Measurements from ENCODE around the gene FIGN.

FIGN gene

DNA sequence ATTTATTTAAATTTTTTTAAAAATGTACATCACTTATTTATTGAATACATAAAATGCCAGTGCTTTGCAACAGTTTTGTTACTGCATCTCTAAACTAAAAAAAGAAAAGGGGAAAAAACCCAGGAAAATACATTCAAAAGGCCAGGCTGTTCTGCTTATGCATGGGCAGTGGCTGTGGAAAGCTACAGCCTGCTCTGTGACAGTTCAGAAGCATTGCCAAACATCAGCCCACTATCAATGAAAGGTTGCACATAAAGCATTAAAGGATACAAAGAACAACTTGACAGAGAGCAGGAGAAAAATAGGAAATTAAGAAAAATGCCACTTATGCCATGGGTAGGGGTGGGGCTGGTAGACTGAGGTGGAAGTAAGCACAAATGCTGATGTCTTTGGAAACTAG lies 128.2 kb downstream of the FIGN start:
- no peak for DNase-seq

GRCh38 chr2:163606878-163607277 lies 128.9 kb downstream of the FIGN start:
- no peak for DNase-seq

GRCh38 chr2:163605779-163606178 lies 130.0 kb downstream of the FIGN start:
- no peak for DNase-seq

DNA sequence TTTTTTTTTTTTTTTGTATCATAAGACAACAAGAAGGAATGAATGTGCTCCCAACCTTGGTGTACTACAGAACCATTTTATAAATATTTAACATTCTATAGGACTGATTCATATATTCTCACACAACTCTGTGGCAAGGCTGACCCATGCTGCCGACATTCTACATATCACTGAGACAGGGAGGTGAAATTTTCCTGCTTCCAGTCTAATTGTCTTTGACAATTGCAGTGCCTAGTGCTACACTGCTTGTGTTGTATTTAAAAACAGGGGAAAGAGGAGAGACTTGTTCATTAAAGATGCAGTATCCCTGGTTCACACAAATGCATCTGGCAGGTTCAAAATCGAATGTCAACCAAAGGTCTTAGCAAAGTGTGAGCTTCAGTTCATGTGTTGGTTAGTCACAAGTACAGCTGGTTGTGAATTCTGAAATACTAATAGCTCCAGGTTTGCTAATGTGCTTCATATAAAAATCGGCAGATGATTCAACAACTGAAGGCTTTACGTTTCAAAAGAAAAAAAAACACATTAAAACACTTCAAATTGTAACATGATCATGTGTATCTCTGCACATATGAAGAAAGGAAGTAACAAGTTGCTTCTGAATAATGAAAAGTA lies 130.8 kb downstream of the FIGN start:
- DNase-seq = no peak

- no peak for DNase-seq
Measured at GRCh38 chr2:163602196-163602595, 133.6 kb downstream of the FIGN start.

GRCh38 chr2:163601377-163601776 lies 134.4 kb downstream of the FIGN start:
- no peak for DNase-seq

DNA sequence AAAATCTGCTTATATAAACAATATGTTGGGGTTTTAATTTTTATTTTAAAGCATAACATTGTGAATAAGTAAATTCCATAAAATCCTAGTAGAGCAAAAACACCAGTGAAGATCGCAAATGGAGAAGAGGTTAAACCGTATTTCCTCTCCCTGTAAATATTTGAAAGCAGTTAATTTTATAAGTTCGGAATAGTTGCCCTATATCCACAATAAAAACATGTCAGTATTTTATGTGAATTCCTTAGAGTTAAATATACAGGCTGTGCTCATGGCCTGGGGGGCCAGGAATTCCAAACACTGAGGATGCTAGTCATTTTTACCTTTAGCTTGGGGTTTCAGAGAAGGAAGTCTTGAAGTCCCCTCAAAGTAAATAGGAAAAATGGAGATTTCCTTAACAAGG lies 135.0 kb downstream of the FIGN start:
- no peak for DNase-seq

GRCh38 chr2:163595028-163595427 lies 140.8 kb downstream of the FIGN start:
- no peak for DNase-seq

- no peak for DNase-seq
Measured at GRCh38 chr2:163594497-163594896, 141.3 kb downstream of the FIGN start.

GRCh38 chr2:163593982-163594381 lies 141.8 kb downstream of the FIGN start:
- no peak for DNase-seq

GRCh38 chr2:163592954-163593622 lies 142.7 kb downstream of the FIGN start:
- no peak for DNase-seq

DNA sequence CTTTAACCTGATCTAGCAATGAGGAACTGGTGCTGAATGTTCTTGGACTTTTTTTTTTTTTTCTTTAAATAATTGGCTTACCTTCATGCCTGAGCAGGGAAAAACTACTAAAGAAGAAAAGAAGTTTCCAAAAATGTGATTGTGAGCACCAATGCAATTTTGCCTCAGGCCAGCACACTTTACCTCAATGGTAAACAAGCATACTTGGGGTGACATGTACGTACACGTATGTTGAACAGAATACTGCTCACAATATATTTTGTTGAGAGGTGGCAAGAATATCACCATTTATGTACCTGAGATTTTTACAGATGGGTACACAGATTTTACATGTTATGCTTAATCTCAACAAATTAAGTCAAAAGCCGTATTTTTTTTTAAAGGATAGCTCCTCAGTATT lies 144.3 kb downstream of the FIGN start:
- DNase-seq = no peak

DNA sequence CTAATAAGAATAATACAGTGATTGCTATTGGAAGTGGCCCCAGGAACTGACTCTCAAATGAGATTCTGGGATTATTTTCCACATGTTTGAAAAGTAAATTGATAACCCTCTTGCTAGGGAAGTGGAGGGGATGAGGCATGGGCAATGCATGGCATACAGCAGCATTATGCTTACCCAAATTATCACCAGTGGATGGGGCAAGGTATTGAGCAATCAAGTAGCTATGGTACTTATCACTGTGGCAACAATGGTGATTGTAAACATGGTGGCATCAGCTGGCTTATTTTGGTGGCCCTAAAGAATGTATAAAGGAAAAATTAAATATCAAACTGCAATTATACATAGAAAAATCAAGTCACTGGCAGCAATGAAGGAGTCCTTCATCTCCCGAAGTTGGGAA lies 155.1 kb downstream of the FIGN start:
- no peak for DNase-seq

DNA sequence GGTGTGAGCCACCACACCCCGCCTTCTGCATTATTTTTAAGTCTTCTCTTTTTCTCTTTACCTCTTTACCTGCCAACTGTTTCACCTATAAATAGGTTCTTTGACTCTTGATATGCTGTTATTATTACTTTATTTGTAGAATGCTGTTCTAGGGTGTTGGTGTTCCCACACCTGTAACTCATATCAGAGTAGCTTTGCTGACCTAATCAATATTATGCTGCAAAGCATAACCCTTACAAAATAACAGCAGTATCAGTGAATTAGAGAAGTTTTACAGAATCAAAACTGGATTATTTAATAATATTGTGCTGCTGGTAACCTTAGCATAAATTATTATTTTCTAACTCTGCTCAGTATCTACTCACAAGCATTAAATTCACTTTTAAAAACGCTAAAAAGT lies 161.5 kb downstream of the FIGN start:
- DNase-seq = no peak

GRCh38 chr2:163573652-163574051 lies 162.2 kb downstream of the FIGN start:
- DNase-seq = no peak

DNA sequence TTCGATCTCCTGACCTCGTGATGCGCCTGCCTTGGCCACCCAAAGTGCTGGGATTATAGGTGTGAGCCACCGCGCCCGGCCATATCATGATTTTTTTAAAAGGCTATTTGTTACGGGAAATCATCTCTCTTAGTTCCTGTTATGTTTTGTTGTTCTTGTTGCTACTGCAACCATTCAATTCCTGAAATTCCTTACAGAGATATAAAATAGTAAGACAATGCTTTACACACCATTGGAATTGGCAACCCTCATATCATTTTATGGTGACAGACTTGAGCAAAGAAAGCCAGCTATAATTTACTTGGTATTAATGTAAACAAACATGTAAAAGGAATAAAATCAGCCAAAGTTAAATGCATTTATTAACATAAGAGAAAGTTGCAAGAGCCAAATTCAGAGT lies 163.0 kb downstream of the FIGN start:
- DNase-seq = no peak

- no peak for DNase-seq
Measured at GRCh38 chr2:163571423-163572102, 164.2 kb downstream of the FIGN start.

DNA sequence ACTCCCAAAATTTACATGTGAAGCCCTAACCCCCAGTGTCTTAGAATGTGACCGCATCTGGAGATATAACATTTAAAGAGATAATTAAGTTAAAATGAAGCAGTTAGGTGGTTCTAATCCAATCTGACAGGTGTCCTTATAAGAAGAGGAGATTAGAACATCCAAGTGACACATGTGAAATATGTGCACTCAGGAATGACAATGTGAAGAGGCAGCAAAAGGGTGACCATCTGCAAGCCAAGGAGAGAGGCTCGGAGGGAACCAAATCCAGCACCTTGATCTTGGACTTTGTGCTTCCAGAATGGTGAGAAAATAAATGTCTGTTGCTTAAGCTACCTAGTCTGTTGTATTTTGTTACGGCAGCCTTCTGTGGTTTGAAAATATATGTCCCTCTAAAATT lies 165.4 kb downstream of the FIGN start:
- DNase-seq = no peak

DNA sequence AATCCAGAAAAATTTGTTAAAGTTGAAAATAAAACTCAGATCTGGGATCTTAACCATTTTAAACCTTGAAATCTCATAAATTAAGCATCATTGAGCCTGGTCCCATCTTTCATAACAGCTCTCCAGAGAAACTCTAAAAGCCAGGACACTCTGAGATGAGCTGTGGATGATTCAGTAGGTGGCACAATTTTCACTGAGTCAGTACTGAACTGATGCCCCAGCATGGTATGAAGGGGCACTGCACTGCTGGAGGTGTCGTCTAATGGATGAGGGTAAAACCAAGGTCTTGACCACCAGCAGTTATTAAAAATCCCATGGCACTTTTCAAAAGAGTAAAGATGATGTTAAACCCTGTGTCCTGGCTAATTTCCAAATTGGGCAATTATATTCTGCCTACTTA lies 170.6 kb downstream of the FIGN start:
- no peak for DNase-seq

DNA sequence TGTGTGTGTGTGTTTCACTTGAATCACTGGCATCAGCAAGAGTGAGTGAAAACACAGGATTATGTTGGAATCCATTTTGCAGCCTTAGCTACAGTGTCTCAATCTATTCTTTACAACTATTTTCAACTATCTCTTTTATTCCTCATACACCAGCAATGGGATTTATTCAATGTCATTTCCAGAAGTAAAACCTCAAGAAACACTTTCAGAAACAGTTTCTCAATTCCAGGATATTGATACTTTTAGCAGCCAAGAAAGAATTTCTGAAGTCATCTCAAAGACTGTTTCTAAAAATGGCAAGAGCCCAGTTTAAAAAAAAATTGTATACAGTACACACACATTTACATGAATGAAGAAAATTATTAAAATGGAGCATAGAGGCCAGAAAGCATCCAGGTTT lies 171.6 kb downstream of the FIGN start:
- DNase-seq = no peak

DNA sequence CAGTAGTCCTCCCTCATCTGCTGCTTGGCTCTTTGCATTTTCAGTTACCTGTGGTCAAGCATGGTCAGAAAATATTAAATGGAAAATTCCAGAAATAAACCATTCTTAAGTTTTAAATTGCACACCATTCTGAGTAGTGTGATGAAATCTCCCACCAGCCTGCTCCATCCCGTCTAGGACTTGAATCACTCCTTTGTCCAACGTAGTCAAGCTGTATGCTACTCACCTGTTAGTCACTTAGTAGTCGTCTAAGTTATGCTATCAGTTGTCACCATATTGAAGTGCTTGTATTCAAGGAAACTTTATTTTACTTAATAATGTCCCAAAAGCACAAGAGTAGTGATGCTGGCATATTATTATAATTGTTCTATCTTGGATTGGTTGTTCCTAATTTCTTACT lies 172.5 kb downstream of the FIGN start:
- DNase-seq = no peak

DNA sequence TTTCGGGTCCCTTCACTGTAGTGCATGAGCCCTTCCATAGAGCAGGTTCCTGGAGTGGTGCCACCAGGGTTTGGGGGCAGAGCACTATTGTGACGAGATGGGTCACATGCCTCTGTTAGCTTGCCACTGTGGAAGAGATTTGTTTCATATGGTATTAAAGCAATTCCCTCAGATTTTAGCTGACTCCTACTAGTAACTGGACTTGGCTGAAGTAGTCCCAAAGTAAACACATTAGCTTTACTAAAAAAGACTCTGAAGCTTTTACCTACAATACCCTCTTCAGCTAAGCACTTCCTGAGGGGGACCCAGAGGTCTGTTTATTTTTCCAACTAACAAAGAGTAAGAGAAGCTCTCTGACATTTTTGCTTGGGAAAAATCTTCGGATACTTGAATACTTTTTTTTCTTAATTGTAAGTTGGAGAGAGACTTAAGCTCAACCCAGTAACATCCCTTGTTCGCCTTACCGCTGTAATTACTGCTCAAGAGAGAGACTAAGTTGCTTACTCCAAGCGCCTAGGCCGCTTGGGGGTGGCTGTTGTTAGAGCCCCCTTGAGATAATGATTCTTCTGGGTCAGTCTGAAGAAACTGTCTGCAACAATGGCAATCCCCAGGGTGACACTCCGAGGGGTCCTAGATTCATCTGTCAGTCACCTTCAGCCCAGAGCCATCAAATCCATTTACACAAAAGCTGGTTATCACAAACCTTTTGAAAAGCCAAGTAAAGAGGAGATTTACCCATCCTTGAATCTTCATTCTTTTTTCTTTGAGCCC lies 177.4 kb downstream of the FIGN start:
- no peak for DNase-seq

GRCh38 chr2:163556511-163556910 lies 179.3 kb downstream of the FIGN start:
- no peak for DNase-seq

DNA sequence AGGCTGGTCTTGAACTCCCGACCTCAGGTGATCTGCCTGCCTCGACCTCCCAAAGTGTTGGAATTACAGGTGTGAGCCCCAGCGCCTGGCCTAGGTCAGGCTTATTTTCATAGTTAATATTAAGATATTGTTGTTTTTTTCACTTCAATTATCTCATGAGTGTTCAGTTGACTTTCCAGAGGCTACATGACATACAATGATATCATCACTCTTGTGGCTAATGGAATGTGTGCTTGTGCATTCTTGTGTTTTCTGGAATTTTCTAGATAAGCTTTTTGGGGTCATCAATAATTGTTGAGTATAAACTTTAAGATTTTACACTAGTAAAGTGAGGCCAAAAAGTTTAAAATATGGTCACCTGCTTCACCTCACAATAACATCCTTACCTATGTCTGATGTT lies 180.9 kb downstream of the FIGN start:
- DNase-seq = no peak
